Neuronal stem cell (in vitro differentiated cells): ENCODE results near the gene GALNT14.

Source experiments
- DNase-seq: peaks from one replicate; pipeline ENCODE4 v3.0.0-alpha.2; 2013; ENCODE audit warnings: low spot score
- H2AFZ ChIP-seq: one replicate; pipeline ENCODE4 v1.6.1; 2013; ENCODE audit warnings: mild to moderate bottlenecking, low read length, inconsistent platforms
- H2AK5ac ChIP-seq: 2 replicates; pipeline ENCODE4 v1.6.1; 2013; ENCODE audit warnings: low read depth, mild to moderate bottlenecking, inconsistent platforms, low read length, moderate library complexity, mixed read lengths
- H2BK120ac ChIP-seq: 2 replicates; pipeline ENCODE4 v1.6.1; 2013; ENCODE audit warnings: low read depth, mild to moderate bottlenecking, inconsistent platforms, low read length, moderate library complexity, mixed read lengths
- H2BK12ac ChIP-seq: one replicate; pipeline ENCODE4 v1.6.1; 2013; ENCODE audit warnings: low read length, inconsistent platforms
- H2BK15ac ChIP-seq: 2 replicates; pipeline ENCODE4 v1.6.1; 2013; ENCODE audit warnings: mild to moderate bottlenecking, low read length, inconsistent platforms, mixed read lengths
- H2BK5ac ChIP-seq: one replicate; pipeline ENCODE4 v1.6.1; 2013; ENCODE audit warnings: inconsistent platforms, mild to moderate bottlenecking, low read length, moderate library complexity
- H3K14ac ChIP-seq: one replicate; pipeline ENCODE4 v1.6.1; 2013; ENCODE audit warnings: low read length, inconsistent platforms
- H3K18ac ChIP-seq: 2 replicates; pipeline ENCODE4 v1.6.1; 2013; ENCODE audit warnings: low read length, inconsistent platforms
- H3K23ac ChIP-seq: 2 replicates; pipeline ENCODE4 v1.6.1; 2013; ENCODE audit warnings: low read depth, mild to moderate bottlenecking, mixed read lengths, low read length, inconsistent platforms; ENCODE audit not compliant: poor library complexity
- H3K27ac ChIP-seq: replicated peaks from 3 replicates; pipeline ENCODE4 v1.5.1; 2013; ENCODE audit warnings: low read length, inconsistent platforms
- H3K27me3 ChIP-seq, 3 experiments: 2 replicates each; pipeline ENCODE4 v1.6.1; 2013; ENCODE audit warnings: low read length in 3 of 3, mild to moderate bottlenecking in 2 of 3, inconsistent platforms in 1 of 3, low read depth in 1 of 3, mixed read lengths in 1 of 3, moderate library complexity in 1 of 3; ENCODE audit not compliant: control insufficient read depth in 3 of 3, insufficient read depth in 3 of 3
- H3K36me3 ChIP-seq, 2 donors: replicated peaks in 1 of 2; 2 replicates each; pipeline ENCODE4 v1.6.1; 2013; ENCODE audit warnings: low read length in 2 of 2; ENCODE audit not compliant: control insufficient read depth in 2 of 2, insufficient read depth in 2 of 2
- H3K4ac ChIP-seq: 2 replicates; pipeline ENCODE4 v1.6.1; 2013; ENCODE audit warnings: inconsistent platforms, mild to moderate bottlenecking, low read length, moderate library complexity
- H3K4me1 ChIP-seq, 2 donors: 1 replicate in 1 of 2; 2 replicates in 1 of 2; pipeline ENCODE4 v1.6.1; 2013; ENCODE audit warnings: low read length in 2 of 2, low read depth in 1 of 2; ENCODE audit not compliant: control insufficient read depth in 2 of 2, insufficient read depth in 1 of 2
- H3K4me2 ChIP-seq: one replicate; pipeline ENCODE4 v1.6.1; 2013; ENCODE audit warnings: mild to moderate bottlenecking, low read length, inconsistent platforms; ENCODE audit not compliant: insufficient read depth, poor library complexity, severe bottlenecking
- H3K4me3 ChIP-seq, 2 donors: 2 replicates each; pipeline ENCODE4 v1.5.1; 2013; ENCODE audit warnings: low read length in 2 of 2, mild to moderate bottlenecking in 2 of 2, inconsistent platforms in 1 of 2, moderate library complexity in 1 of 2
- H3K79me1 ChIP-seq: one replicate; pipeline ENCODE4 v1.6.1; 2013; ENCODE audit warnings: low read depth, mild to moderate bottlenecking, inconsistent platforms, low read length, moderate library complexity
- H3K9ac ChIP-seq: one replicate; pipeline ENCODE4 v1.6.1; 2013; ENCODE audit warnings: mild to moderate bottlenecking, low read depth, low read length, inconsistent platforms; ENCODE audit not compliant: poor library complexity
- H3K9me3 ChIP-seq, 2 donors: replicated peaks in 1 of 2; 2 replicates each; pipeline versions ENCODE3 to v1.6.1; 2013; ENCODE audit warnings: low read length in 2 of 2, mild to moderate bottlenecking in 2 of 2, inconsistent platforms in 1 of 2, low read depth in 1 of 2, mixed read lengths in 1 of 2, moderate library complexity in 1 of 2; ENCODE audit not compliant: control insufficient read depth in 2 of 2, insufficient read depth in 1 of 2
- H4K8ac ChIP-seq: one replicate; pipeline ENCODE4 v1.6.1; 2013; ENCODE audit warnings: low read depth, mild to moderate bottlenecking, inconsistent platforms, low read length, moderate library complexity
- H4K91ac ChIP-seq: one replicate; pipeline ENCODE4 v1.6.1; 2013; ENCODE audit warnings: low read length, low read depth, mild to moderate bottlenecking, inconsistent platforms; ENCODE audit not compliant: poor library complexity
- WGBS, 2 donors: extraction: QIAGEN DNeasy Blood & Tissue Kit; methylation state at CpG; one replicate each; pipeline ENCODE4 v1.1.7; 2013; ENCODE audit warnings: missing lambda C conversion rate in 2 of 2, mixed read lengths in 1 of 2; ENCODE audit not compliant: insufficient read length in 2 of 2, insufficient replicate concordance in 1 of 2; ENCODE audit errors: extremely low coverage in 2 of 2; 5-methylcytosine and 5-hydroxymethylcytosine counted together

Gene GALNT14

GRCh38 chr2:31018280-31018679 is 120.0 kb downstream of the GALNT14 start:
- no peak overlapping the region for H3K23ac ChIP-seq
- H3K14ac ChIP-seq, result no peak overlapping the region
- H3K4ac ChIP-seq, result no peak overlapping the region
- no CpG with 5 or more reads among the region's 6 CpGs for WGBS, 2 donors
- no peak overlapping the region for H3K9ac ChIP-seq
- no peak overlapping the region for H4K91ac ChIP-seq
- H3K4me1 ChIP-seq, result peaks cover 0 to 4% of the 10 kb centered on the region in 2 donors
- H2BK120ac ChIP-seq, result no peak overlapping the region
- no peak for DNase-seq
- H2BK15ac ChIP-seq, result no peak overlapping the region
- no peak overlapping the region for H3K4me3 ChIP-seq
- H3K27ac ChIP-seq, result no peak overlapping the region
- H2AFZ ChIP-seq, result no peak overlapping the region
- H4K8ac ChIP-seq, result no peak overlapping the region
- H3K18ac ChIP-seq, result no peak overlapping the region
- no peak overlapping the region for H2BK12ac ChIP-seq
- H3K4me2 ChIP-seq, result no peak overlapping the region
- H3K79me1 ChIP-seq, result no peaks in the 10 kb centered on the region
- no peaks in the 10 kb centered on the region for H3K9me3 ChIP-seq
- H2BK5ac ChIP-seq, result peak overlapping the region; percentile 43
- peaks cover 0 to 2% (median 0%) of the 10 kb centered on the region in 3 experiments for H3K27me3 ChIP-seq
- H2AK5ac ChIP-seq, result no peak overlapping the region
- no peaks in the 10 kb centered on the region for H3K36me3 ChIP-seq

GRCh38 chr2:31016648-31017047 is 121.6 kb downstream of the GALNT14 start:
- Histone ChIP-seq H3K14ac (no peak overlapping the region), H2BK5ac (no peak overlapping the region), H3K4me3 (no peak overlapping the region), H3K27ac (no peak overlapping the region), H2BK12ac (no peak overlapping the region), H3K79me1 (no peaks in the 10 kb centered on the region), H3K27me3 (no peaks in the 10 kb centered on the region), H3K4me2 (no peak overlapping the region), H2AK5ac (no peak overlapping the region), H3K4ac (no peak overlapping the region), H3K4me1 (peaks cover 0 to 4% of the 10 kb centered on the region in 2 donors), H3K36me3 (no peaks in the 10 kb centered on the region), H3K9ac (no peak overlapping the region), H4K8ac (no peak overlapping the region), H3K23ac (no peak overlapping the region), H4K91ac (no peak overlapping the region), H2AFZ (no peak overlapping the region), H2BK15ac (no peak overlapping the region), H2BK120ac (no peak overlapping the region), H3K9me3 (no peaks in the 10 kb centered on the region), H3K18ac (no peak overlapping the region)
- DNase-seq, result no peak
- WGBS, 2 donors, result no CpG with 5 or more reads among the region's 5 CpGs

GRCh38 chr2:31014516-31014915 is 123.7 kb downstream of the GALNT14 start:
- H4K8ac ChIP-seq, result no peak overlapping the region
- no peaks in the 10 kb centered on the region for H3K27me3 ChIP-seq
- no peak overlapping the region for H2AK5ac ChIP-seq
- no peak overlapping the region for H3K4me2 ChIP-seq
- no peaks in the 10 kb centered on the region for H3K9me3 ChIP-seq
- no peak overlapping the region for H3K18ac ChIP-seq
- H3K9ac ChIP-seq, result no peak overlapping the region
- H2BK12ac ChIP-seq, result no peak overlapping the region
- H2BK5ac ChIP-seq, result no peak overlapping the region
- DNase-seq, result no peak
- H2BK15ac ChIP-seq, result no peak overlapping the region
- H3K14ac ChIP-seq, result no peak overlapping the region
- no peaks in the 10 kb centered on the region for H3K79me1 ChIP-seq
- H3K27ac ChIP-seq, result no peak overlapping the region
- H3K23ac ChIP-seq, result no peak overlapping the region
- H3K4me3 ChIP-seq, result no peak overlapping the region
- H2AFZ ChIP-seq, result no peak overlapping the region
- H3K4ac ChIP-seq, result no peak overlapping the region
- WGBS, 2 donors, result no CpG with 5 or more reads among the region's 4 CpGs
- H3K4me1 ChIP-seq, result peaks cover 0 to 4% of the 10 kb centered on the region in 2 donors
- no peak overlapping the region for H4K91ac ChIP-seq
- no peak overlapping the region for H2BK120ac ChIP-seq
- H3K36me3 ChIP-seq, result no peaks in the 10 kb centered on the region

GRCh38 chr2:31013301-31013700 is 124.9 kb downstream of the GALNT14 start:
- Histone ChIP-seq H3K4me3 (no peak overlapping the region), H4K91ac (no peak overlapping the region), H2BK12ac (no peak overlapping the region), H3K27me3 (no peaks in the 10 kb centered on the region), H2BK5ac (no peak overlapping the region), H3K14ac (no peak overlapping the region), H4K8ac (no peak overlapping the region), H3K9ac (no peak overlapping the region), H3K4ac (no peak overlapping the region), H3K23ac (no peak overlapping the region), H3K9me3 (no peaks in the 10 kb centered on the region), H3K27ac (no peak overlapping the region), H2BK120ac (no peak overlapping the region), H3K18ac (no peak overlapping the region), H2AFZ (no peak overlapping the region), H3K4me2 (no peak overlapping the region), H3K36me3 (no peaks in the 10 kb centered on the region), H3K79me1 (no peaks in the 10 kb centered on the region), H2BK15ac (no peak overlapping the region), H3K4me1 (no peaks in the 10 kb centered on the region), H2AK5ac (no peak overlapping the region)
- no peak for DNase-seq
- no CpG with 5 or more reads among the region's 8 CpGs for WGBS, 2 donors
